ENCODE results near the gene GLB1L3. TPM values are rescaled to one million over a fixed set of nuclear protein-coding genes. Genes with fewer than 3 reads are reported as not detected.

Gene GLB1L3
- total RNA-seq, 2 donors from 2014 or later: 2.3 to 7.1 TPM

GRCh38 chr11:134236834-134237556, 39.2 kb upstream of the GLB1L3 start:
- H3K4me3 ChIP-seq (ENCODE audit: low read length): no peak overlapping the region
- Mint-ChIP-seq H3K4me1 (peaks cover 11% of the 10 kb centered on the region), H3K4me3 (no peak overlapping the region), H3K27ac (peak overlapping the region; percentile 1), H3K27me3 (ENCODE audit: insufficient read depth) (no peaks in the 10 kb centered on the region), H3K36me3 (ENCODE audit: low read depth) (peaks cover 26% of the 10 kb centered on the region), H3K9me3 (no peaks in the 10 kb centered on the region)
- H3K9ac ChIP-seq (ENCODE audit: extremely low read depth, low read length, poor library complexity, severe bottlenecking): no peak overlapping the region
- WGBS, 2 experiments (ENCODE audit: insufficient coverage in 1 of 2, insufficient read length in 1 of 2): 79 to 85% methylated on average over 6 to 7 of the region's 7 CpGs
- TF ChIP-seq, protein P1, sequence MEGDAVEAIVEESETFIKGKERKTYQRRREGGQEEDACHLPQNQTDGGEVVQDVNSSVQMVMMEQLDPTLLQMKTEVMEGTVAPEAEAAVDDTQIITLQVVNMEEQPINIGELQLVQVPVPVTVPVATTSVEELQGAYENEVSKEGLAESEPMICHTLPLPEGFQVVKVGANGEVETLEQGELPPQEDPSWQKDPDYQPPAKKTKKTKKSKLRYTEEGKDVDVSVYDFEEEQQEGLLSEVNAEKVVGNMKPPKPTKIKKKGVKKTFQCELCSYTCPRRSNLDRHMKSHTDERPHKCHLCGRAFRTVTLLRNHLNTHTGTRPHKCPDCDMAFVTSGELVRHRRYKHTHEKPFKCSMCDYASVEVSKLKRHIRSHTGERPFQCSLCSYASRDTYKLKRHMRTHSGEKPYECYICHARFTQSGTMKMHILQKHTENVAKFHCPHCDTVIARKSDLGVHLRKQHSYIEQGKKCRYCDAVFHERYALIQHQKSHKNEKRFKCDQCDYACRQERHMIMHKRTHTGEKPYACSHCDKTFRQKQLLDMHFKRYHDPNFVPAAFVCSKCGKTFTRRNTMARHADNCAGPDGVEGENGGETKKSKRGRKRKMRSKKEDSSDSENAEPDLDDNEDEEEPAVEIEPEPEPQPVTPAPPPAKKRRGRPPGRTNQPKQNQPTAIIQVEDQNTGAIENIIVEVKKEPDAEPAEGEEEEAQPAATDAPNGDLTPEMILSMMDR (conservative IDR thresholded peaks at IDR 0.05): no peak
- H3K27me3 ChIP-seq (ENCODE audit: control insufficient read depth, insufficient read depth, low read length, poor library complexity, severe bottlenecking): no peaks in the 10 kb centered on the region
- DNase-seq: no peak
- no peaks in the 10 kb centered on the region for H3K9me3 ChIP-seq (ENCODE audit: control insufficient read depth, low read length)
- peaks cover 5% of the 10 kb centered on the region for H3K4me1 ChIP-seq (ENCODE audit: control insufficient read depth, insufficient read depth, low read length)
- peaks cover 29% of the 10 kb centered on the region for H3K36me3 ChIP-seq (ENCODE audit: control insufficient read depth, insufficient read depth, low read length)
- no peak overlapping the region for H3K27ac ChIP-seq (ENCODE audit: low read depth, low read length)

DNA sequence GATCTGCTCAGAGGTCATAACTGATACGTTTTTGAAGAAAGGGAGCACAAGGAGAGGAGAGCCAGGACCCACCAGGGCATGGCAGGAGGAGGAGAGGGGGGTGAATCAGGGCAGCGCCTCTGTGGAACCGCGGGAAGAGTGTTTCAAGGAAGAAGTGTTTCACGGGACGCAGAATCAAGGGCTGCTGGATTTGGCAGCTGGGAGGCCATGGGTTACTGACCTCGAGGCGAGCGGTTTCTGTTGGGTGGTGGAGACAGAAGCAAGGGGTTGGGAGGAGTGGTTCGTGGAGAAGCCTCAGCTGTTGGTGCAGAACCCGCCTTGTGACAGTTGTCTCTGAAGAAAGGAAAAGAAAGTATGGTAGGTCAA, 38.6 kb upstream of the GLB1L3 start:
- Mint-ChIP-seq H3K27me3 (ENCODE audit: insufficient read depth) (no peaks in the 10 kb centered on the region), H3K4me3 (no peak overlapping the region)
- WGBS, 2 experiments (ENCODE audit: insufficient coverage in 1 of 2, insufficient read length in 1 of 2): 86 to 92% methylated on average over 6 to 11 of the region's 11 CpGs

DNA sequence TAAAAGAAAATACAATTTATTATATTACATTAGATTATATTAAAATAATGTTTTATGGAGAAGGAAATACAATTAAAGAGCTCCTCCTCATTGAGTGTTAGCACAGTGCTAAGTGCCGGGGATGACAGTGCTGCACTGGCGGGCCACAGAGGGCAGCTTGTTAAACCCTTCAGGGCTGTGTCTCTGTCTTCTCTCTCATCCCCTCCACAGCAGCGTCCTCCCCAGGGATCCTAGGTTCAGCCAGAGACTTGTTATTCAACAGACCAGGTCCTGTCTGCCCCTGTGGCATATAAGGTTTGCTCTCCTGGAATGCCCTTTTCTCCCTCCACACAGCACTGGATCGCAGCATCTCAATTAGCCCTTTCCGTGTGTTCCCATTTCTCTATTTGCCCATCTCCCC, 37.2 kb upstream of the GLB1L3 start:
- Histone ChIP-seq H3K36me3 (ENCODE audit: control insufficient read depth, insufficient read depth, low read length) (peaks cover 44% of the 10 kb centered on the region), H3K9ac (ENCODE audit: extremely low read depth, low read length, poor library complexity, severe bottlenecking) (no peak overlapping the region), H3K9me3 (ENCODE audit: control insufficient read depth, low read length) (no peaks in the 10 kb centered on the region), H3K27ac (ENCODE audit: low read depth, low read length) (no peak overlapping the region), H3K27me3 (ENCODE audit: control insufficient read depth, insufficient read depth, low read length, poor library complexity, severe bottlenecking) (no peaks in the 10 kb centered on the region), H3K4me3 (ENCODE audit: low read length) (no peak overlapping the region), H3K4me1 (ENCODE audit: control insufficient read depth, insufficient read depth, low read length) (peaks cover 5% of the 10 kb centered on the region)
- 95 to 96% methylated on average over 5 of the region's 5 CpGs for WGBS, 2 experiments (ENCODE audit: insufficient coverage in 1 of 2, insufficient read length in 1 of 2)
- peaks cover 15% of the 10 kb centered on the region for H3K4me1 Mint-ChIP-seq
- no peak overlapping the region for H3K27ac Mint-ChIP-seq
- H3K36me3 Mint-ChIP-seq (ENCODE audit: low read depth): peaks cover 37% of the 10 kb centered on the region
- H3K27me3 Mint-ChIP-seq (ENCODE audit: insufficient read depth): no peaks in the 10 kb centered on the region
- no peaks in the 10 kb centered on the region for H3K9me3 Mint-ChIP-seq
- no peak for DNase-seq
- no peak overlapping the region for H3K4me3 Mint-ChIP-seq
- TF ChIP-seq, protein P1 (conservative IDR thresholded peaks at IDR 0.05): no peak

More for the DNA sequence above, 38.6 kb upstream of the GLB1L3 start:
- Histone ChIP-seq H3K9me3 (ENCODE audit: control insufficient read depth, low read length) (no peaks in the 10 kb centered on the region), H3K27ac (ENCODE audit: low read depth, low read length) (no peak overlapping the region), H3K9ac (ENCODE audit: extremely low read depth, low read length, poor library complexity, severe bottlenecking) (no peak overlapping the region), H3K27me3 (ENCODE audit: control insufficient read depth, insufficient read depth, low read length, poor library complexity, severe bottlenecking) (no peaks in the 10 kb centered on the region), H3K4me3 (ENCODE audit: low read length) (no peak overlapping the region), H3K4me1 (ENCODE audit: control insufficient read depth, insufficient read depth, low read length) (peaks cover 5% of the 10 kb centered on the region), H3K36me3 (ENCODE audit: control insufficient read depth, insufficient read depth, low read length) (peaks cover 31% of the 10 kb centered on the region)
- Mint-ChIP-seq H3K9me3 (no peaks in the 10 kb centered on the region), H3K36me3 (ENCODE audit: low read depth) (peaks cover 26% of the 10 kb centered on the region), H3K27ac (peak overlapping the region; percentile 1), H3K4me1 (peaks cover 15% of the 10 kb centered on the region)
- DNase-seq: no peak
- TF ChIP-seq, protein P1 (conservative IDR thresholded peaks at IDR 0.05): no peak

Measured in endodermal cell (in vitro differentiated cells).